Stimulated activated naive CD4-positive, alpha-beta T cell treated with Interleukin-2 at 50 U/mL for 16 hours (primary cell): Measurements from ENCODE around the gene TSPAN9.

Experiments
- DNase-seq: peaks from one replicate; lab custom pipeline; 2025; lab: John Stamatoyannopoulos, UW

TSPAN9 gene

GRCh38 chr12:3250576-3250975 is 173.4 kb downstream of the TSPAN9 start:
- no peak for DNase-seq

GRCh38 chr12:3251067-3251466 is 173.9 kb downstream of the TSPAN9 start:
- no peak for DNase-seq

GRCh38 chr12:3251691-3252090 is 174.5 kb downstream of the TSPAN9 start:
- DNase-seq: no peak

- no peak for DNase-seq
These were observed 175.3 kb downstream of the TSPAN9 start for GRCh38 chr12:3252450-3252891.

- no peak for DNase-seq
These were observed 176.6 kb downstream of the TSPAN9 start for GRCh38 chr12:3253682-3254275.

- no peak for DNase-seq
These were observed 177.9 kb downstream of the TSPAN9 start for GRCh38 chr12:3255057-3255456.

- DNase-seq: no peak
These were observed 179.0 kb downstream of the TSPAN9 start for GRCh38 chr12:3256103-3256631.

- DNase-seq: no peak
These were observed 180.2 kb downstream of the TSPAN9 start for GRCh38 chr12:3257411-3257810.

- DNase-seq: no peak
These were observed 182.8 kb downstream of the TSPAN9 start for GRCh38 chr12:3259973-3260372.

GRCh38 chr12:3261782-3262359 is 184.7 kb downstream of the TSPAN9 start:
- no peak for DNase-seq

GRCh38 chr12:3262470-3262869 is 185.3 kb downstream of the TSPAN9 start:
- DNase-seq: no peak

- no peak for DNase-seq
These were observed 186.1 kb downstream of the TSPAN9 start for GRCh38 chr12:3263282-3263681.

GRCh38 chr12:3263939-3264922 is 187.1 kb downstream of the TSPAN9 start:
- DNase-seq: no peak

- no peak for DNase-seq
These were observed 188.2 kb downstream of the TSPAN9 start for GRCh38 chr12:3265406-3265805.

GRCh38 chr12:3266638-3267037 is 189.5 kb downstream of the TSPAN9 start:
- no peak for DNase-seq

- no peak for DNase-seq
These were observed 190.5 kb downstream of the TSPAN9 start for GRCh38 chr12:3267690-3268089.

GRCh38 chr12:3269594-3269993 is 192.4 kb downstream of the TSPAN9 start:
- DNase-seq: no peak

GRCh38 chr12:3271146-3271545 is 194.0 kb downstream of the TSPAN9 start:
- no peak for DNase-seq

- no peak for DNase-seq
These were observed 194.5 kb downstream of the TSPAN9 start for GRCh38 chr12:3271639-3272038.

- no peak for DNase-seq
These were observed 195.8 kb downstream of the TSPAN9 start for GRCh38 chr12:3272958-3273357.

- no peak for DNase-seq
These were observed 196.3 kb downstream of the TSPAN9 start for GRCh38 chr12:3273409-3273853.

GRCh38 chr12:3274664-3275063 is 197.5 kb downstream of the TSPAN9 start:
- DNase-seq: no peak
